H9 (cell line): ENCODE data around the gene COG3. TPM values are rescaled to one million over a fixed set of nuclear protein-coding genes. Genes with fewer than 3 reads are reported as not detected.

Experiments
- DNase-seq: peaks from one replicate; pipeline ENCODE4 v3.0.0-alpha.2; 2017
- H2AFZ ChIP-seq: one replicate; pipeline ENCODE4 v1.6.1; 2013; ENCODE audit warnings: mild to moderate bottlenecking, low read length, control low read depth, moderate library complexity
- H2AK5ac ChIP-seq: 2 replicates; pipeline ENCODE4 v1.6.1; 2013; ENCODE audit warnings: low read length, control low read depth, mixed read lengths; ENCODE audit not compliant: insufficient read length
- H2BK120ac ChIP-seq: one replicate; pipeline ENCODE4 v1.6.1; 2013; ENCODE audit warnings: low read depth, mild to moderate bottlenecking, low read length, control low read depth, inconsistent platforms; ENCODE audit not compliant: poor library complexity, severe bottlenecking
- H2BK12ac ChIP-seq: 2 replicates; pipeline ENCODE4 v1.6.1; 2013; ENCODE audit warnings: low read length, control low read depth, mixed read lengths, low read depth; ENCODE audit not compliant: insufficient read length
- H2BK15ac ChIP-seq: 2 replicates; pipeline ENCODE4 v1.6.1; 2013; ENCODE audit warnings: low read depth, low read length, control low read depth
- H2BK20ac ChIP-seq: one replicate; pipeline ENCODE4 v1.6.1; 2013; ENCODE audit warnings: low read depth, mild to moderate bottlenecking, low read length, control low read depth, inconsistent platforms; ENCODE audit not compliant: poor library complexity, severe bottlenecking
- H2BK5ac ChIP-seq: 2 replicates; pipeline ENCODE4 v1.6.1; 2013; ENCODE audit warnings: low read length, control low read depth, mixed read lengths; ENCODE audit not compliant: insufficient read length
- H3K14ac ChIP-seq: 2 replicates; pipeline ENCODE4 v1.6.1; 2013; ENCODE audit warnings: low read length, control low read depth; ENCODE audit not compliant: insufficient read depth
- H3K18ac ChIP-seq: 2 replicates; pipeline ENCODE4 v1.6.1; 2013; ENCODE audit warnings: low read depth, mild to moderate bottlenecking, mixed read lengths, low read length, control low read depth; ENCODE audit not compliant: insufficient read length
- H3K23ac ChIP-seq: 2 replicates; pipeline ENCODE4 v1.6.1; 2013; ENCODE audit warnings: low read length, control low read depth, mixed read lengths, low read depth; ENCODE audit not compliant: insufficient read length
- H3K23me2 ChIP-seq: 2 replicates; pipeline ENCODE4 v1.6.1; 2013; ENCODE audit warnings: low read depth, mild to moderate bottlenecking, mixed read lengths, low read length, control low read depth; ENCODE audit not compliant: insufficient read length, poor library complexity, severe bottlenecking
- H3K27ac ChIP-seq: 2 replicates; pipeline ENCODE4 v1.5.1; 2013; ENCODE audit warnings: low read length, control low read depth, mixed read lengths, low read depth; ENCODE audit not compliant: insufficient read length
- H3K27me3 ChIP-seq: 2 replicates; pipeline ENCODE4 v1.6.1; 2013; ENCODE audit warnings: low read length, control low read depth, inconsistent platforms; ENCODE audit not compliant: insufficient read depth
- H3K4ac ChIP-seq: 2 replicates; pipeline ENCODE4 v1.6.1; 2013; ENCODE audit warnings: low read depth, mild to moderate bottlenecking, control low read depth, inconsistent platforms, low read length, moderate library complexity
- H3K4me1 ChIP-seq: 2 replicates; pipeline ENCODE4 v1.6.1; 2013; ENCODE audit warnings: low read length, control low read depth, inconsistent platforms; ENCODE audit not compliant: insufficient read depth
- H3K4me2 ChIP-seq: 2 replicates; pipeline ENCODE4 v1.6.1; 2013; ENCODE audit warnings: low read length, control low read depth, mixed read lengths; ENCODE audit not compliant: insufficient read length, insufficient read depth
- H3K56ac ChIP-seq: 2 replicates; pipeline ENCODE4 v1.6.1; 2013; ENCODE audit warnings: low read depth, mild to moderate bottlenecking, mixed read lengths, low read length, control low read depth; ENCODE audit not compliant: insufficient read length
- H3K79me1 ChIP-seq: 2 replicates; pipeline ENCODE4 v1.6.1; 2013; ENCODE audit warnings: low read depth, mild to moderate bottlenecking, moderate library complexity, low read length, control low read depth, inconsistent platforms; ENCODE audit not compliant: insufficient read depth, poor library complexity, severe bottlenecking
- H3K79me2 ChIP-seq: 2 replicates; pipeline ENCODE4 v1.6.1; 2013; ENCODE audit warnings: low read length, control low read depth, inconsistent platforms; ENCODE audit not compliant: insufficient read depth
- H3K9ac ChIP-seq: 2 replicates; pipeline ENCODE4 v1.6.1; 2013; ENCODE audit warnings: low read length, control low read depth, mixed read lengths; ENCODE audit not compliant: insufficient read length; ENCODE audit errors: extremely low read depth
- H3K9me3 ChIP-seq: one replicate; pipeline ENCODE4 v1.6.1; 2013; ENCODE audit warnings: low read depth, low read length, inconsistent platforms; ENCODE audit not compliant: control insufficient read depth
- H3T11ph ChIP-seq: one replicate; pipeline ENCODE4 v1.6.1; 2013; ENCODE audit warnings: mild to moderate bottlenecking, low read length, control low read depth, inconsistent platforms
- H4K20me1 ChIP-seq: one replicate; pipeline ENCODE4 v1.6.1; 2013; ENCODE audit not compliant: control insufficient read depth, insufficient read length, insufficient read depth
- H4K5ac ChIP-seq: 2 replicates; pipeline ENCODE4 v1.6.1; 2013; ENCODE audit warnings: low read depth, mild to moderate bottlenecking, mixed read lengths, low read length, control low read depth; ENCODE audit not compliant: insufficient read length
- H4K8ac ChIP-seq: replicated peaks from 2 replicates; pipeline ENCODE4 v1.6.1; 2013; ENCODE audit warnings: low read length, control low read depth, mixed read lengths, low read depth; ENCODE audit not compliant: insufficient read length
- H4K91ac ChIP-seq: 2 replicates; pipeline ENCODE4 v1.6.1; 2013; ENCODE audit warnings: low read depth, mild to moderate bottlenecking, moderate library complexity, mixed read lengths, low read length, control low read depth; ENCODE audit not compliant: insufficient read length
- H3K27ac Mint-ChIP-seq, 3 experiments: 2 replicates in 2 of 3; 3 replicates in 1 of 3; pipeline ENCODE4 v1.8.0; 2020 to 2021; ENCODE audit warnings: mixed read lengths in 3 of 3, mild to moderate bottlenecking in 1 of 3, moderate library complexity in 1 of 3
- H3K27me3 Mint-ChIP-seq: 2 replicates; pipeline ENCODE4 v1.8.0; 2021; ENCODE audit warnings: low read depth, mild to moderate bottlenecking, moderate library complexity, mixed read lengths
- H3K36me3 Mint-ChIP-seq, 3 experiments: 2 replicates in 2 of 3; 3 replicates in 1 of 3; pipeline ENCODE4 v1.8.0; 2020 to 2021; ENCODE audit warnings: low read depth in 3 of 3, mixed read lengths in 3 of 3; ENCODE audit not compliant: insufficient read depth in 1 of 3
- H3K4me1 Mint-ChIP-seq, 2 experiments: 2 replicates each; pipeline ENCODE4 v1.8.0; 2020; ENCODE audit warnings: mixed read lengths in 2 of 2
- H3K4me3 Mint-ChIP-seq, 2 experiments: 2 replicates in 1 of 2; 3 replicates in 1 of 2; pipeline ENCODE4 v1.8.0; 2020 to 2021; ENCODE audit warnings: mild to moderate bottlenecking in 2 of 2, mixed read lengths in 2 of 2, moderate library complexity in 1 of 2
- H3K9me3 Mint-ChIP-seq, 2 experiments: 2 replicates in 1 of 2; 3 replicates in 1 of 2; pipeline ENCODE4 v1.8.0; 2020; ENCODE audit warnings: mild to moderate bottlenecking in 2 of 2, mixed read lengths in 2 of 2, moderate library complexity in 1 of 2
- WGBS: extraction: QIAGEN DNeasy Blood & Tissue Kit; methylation state at CpG from one replicate; pipeline ENCODE4 v1.1.7; 2013; ENCODE audit warnings: missing lambda C conversion rate, low lambda C conversion rate, mixed read lengths; ENCODE audit not compliant: insufficient read length; ENCODE audit errors: extremely low coverage; 5-methylcytosine and 5-hydroxymethylcytosine counted together
- total RNA-seq: library from RNA; stranded (reverse); gene quantifications from 2 replicates; pipeline ENCODE4 v1.2.1, GENCODE V29; 2021
- TF ChIP-seq, protein P1 (sequence below): fragments of 200-600 bp; sonication (generic); conservative IDR thresholded peaks from 3 replicates; pipeline ENCODE4 v1.8.0; 2021; ENCODE audit warnings: antibody characterized with exemption, mild to moderate bottlenecking

The COG3 gene
- total RNA-seq, 1 experiment from 2014 or later = 16.5 TPM

DNA sequence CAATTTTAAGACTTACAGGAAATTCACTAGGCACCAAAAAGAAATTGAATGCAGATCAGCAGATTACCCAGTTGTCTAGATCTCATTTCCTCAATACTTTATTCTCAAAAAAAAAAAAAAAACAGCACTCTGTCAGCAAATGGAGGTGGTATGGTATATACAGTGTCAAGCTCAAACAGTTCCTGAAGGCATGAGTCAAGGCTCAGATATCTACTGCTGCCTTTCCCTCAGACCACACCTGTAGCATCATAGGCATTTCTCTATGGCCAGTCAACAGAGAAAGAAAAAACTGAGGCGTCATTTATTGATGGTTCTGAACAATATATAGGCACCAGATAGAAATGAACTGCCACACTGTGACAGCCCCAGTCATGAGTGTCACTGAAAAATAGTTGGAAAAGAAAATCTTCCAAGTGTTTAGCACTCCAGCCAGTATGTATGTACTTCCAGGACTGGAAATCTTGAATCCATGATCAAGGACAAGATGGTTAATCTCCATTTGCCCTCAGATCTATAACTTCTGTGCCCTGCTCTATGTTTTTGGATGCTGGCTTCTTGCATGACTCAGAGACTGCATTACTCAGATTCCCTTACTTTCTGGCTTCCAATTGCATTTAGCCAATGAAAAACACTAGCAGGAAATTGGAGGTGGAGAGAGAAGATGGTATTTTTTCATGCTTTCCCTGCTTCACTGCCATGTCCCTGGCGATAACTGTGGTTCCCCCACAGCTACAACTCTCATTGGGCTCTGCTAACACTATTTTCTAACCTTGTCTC lies 8.4 kb upstream of the COG3 start:
- Mint-ChIP-seq H3K4me3 (no peak overlapping the region), H3K9me3 (peaks cover 7 to 9% of the 10 kb centered on the region in 2 experiments), H3K27ac (no peak overlapping the region), H3K27me3 (peaks cover 27% of the 10 kb centered on the region), H3K36me3 (peaks cover 0 to 4% (median 0%) of the 10 kb centered on the region in 3 experiments; a peak in 2 of 7 replicates), H3K4me1 (peaks cover 10% of the 10 kb centered on the region in 2 experiments)
- Histone ChIP-seq H2BK120ac (no peak overlapping the region), H3K4me1 (no peaks in the 10 kb centered on the region), H3K23me2 (no peaks in the 10 kb centered on the region), H3K27ac (no peak overlapping the region), H3K27me3 (no peaks in the 10 kb centered on the region), H3K79me2 (no peaks in the 10 kb centered on the region), H2BK20ac (no peak overlapping the region), H2AFZ (no peak overlapping the region), H2AK5ac (no peak overlapping the region), H3K23ac (no peak overlapping the region), H4K5ac (no peak overlapping the region), H3K4me2 (no peak overlapping the region), H4K20me1 (no peaks in the 10 kb centered on the region), H3K4ac (no peak overlapping the region), H3K14ac (no peak overlapping the region), H2BK5ac (no peak overlapping the region), H4K91ac (no peak overlapping the region), H3K56ac (no peak overlapping the region), H2BK12ac (no peak overlapping the region), H3K18ac (no peak overlapping the region), H3K9ac (no peak overlapping the region), H4K8ac (no peak overlapping the region), H3K9me3 (no peaks in the 10 kb centered on the region), H2BK15ac (no peak overlapping the region), H3T11ph (no peak overlapping the region), H3K79me1 (no peaks in the 10 kb centered on the region)
- DNase-seq = no peak
- WGBS = no CpG with 5 or more reads among the region's 2 CpGs
- TF ChIP-seq, protein P1, sequence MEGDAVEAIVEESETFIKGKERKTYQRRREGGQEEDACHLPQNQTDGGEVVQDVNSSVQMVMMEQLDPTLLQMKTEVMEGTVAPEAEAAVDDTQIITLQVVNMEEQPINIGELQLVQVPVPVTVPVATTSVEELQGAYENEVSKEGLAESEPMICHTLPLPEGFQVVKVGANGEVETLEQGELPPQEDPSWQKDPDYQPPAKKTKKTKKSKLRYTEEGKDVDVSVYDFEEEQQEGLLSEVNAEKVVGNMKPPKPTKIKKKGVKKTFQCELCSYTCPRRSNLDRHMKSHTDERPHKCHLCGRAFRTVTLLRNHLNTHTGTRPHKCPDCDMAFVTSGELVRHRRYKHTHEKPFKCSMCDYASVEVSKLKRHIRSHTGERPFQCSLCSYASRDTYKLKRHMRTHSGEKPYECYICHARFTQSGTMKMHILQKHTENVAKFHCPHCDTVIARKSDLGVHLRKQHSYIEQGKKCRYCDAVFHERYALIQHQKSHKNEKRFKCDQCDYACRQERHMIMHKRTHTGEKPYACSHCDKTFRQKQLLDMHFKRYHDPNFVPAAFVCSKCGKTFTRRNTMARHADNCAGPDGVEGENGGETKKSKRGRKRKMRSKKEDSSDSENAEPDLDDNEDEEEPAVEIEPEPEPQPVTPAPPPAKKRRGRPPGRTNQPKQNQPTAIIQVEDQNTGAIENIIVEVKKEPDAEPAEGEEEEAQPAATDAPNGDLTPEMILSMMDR = no peak
